Stimulated activated effector memory CD8-positive, alpha-beta T cell treated with anti-CD3 and anti-CD28 coated beads, Interleukin-12 subunit alpha, Interleukin-12 subunit beta, amount 100 ng/mL, for 72 hours (primary cell): ENCODE results near the gene GABBR2.

Experiments
- ATAC-seq: fragments of 150-1000 bp; cut with Tn5 transposase; 2 replicates; pipeline ENCODE4 v1.10.0; 2021
- DNase-seq, 2 donors: peaks; one replicate each; pipeline ENCODE4 v3.0.0; 2021 to 2022; ENCODE audit warnings: low spot score in 2 of 2
- H3K27ac Mint-ChIP-seq: one replicate; pipeline ENCODE4 v1.8.0; 2022; ENCODE audit warnings: mild to moderate bottlenecking, mixed read lengths
- H3K36me3 Mint-ChIP-seq: one replicate; pipeline ENCODE4 v1.8.0; 2022; ENCODE audit warnings: mild to moderate bottlenecking, mixed read lengths
- H3K4me1 Mint-ChIP-seq: one replicate; pipeline ENCODE4 v1.8.0; 2022; ENCODE audit warnings: mixed read lengths
- H3K4me3 Mint-ChIP-seq: one replicate; pipeline ENCODE4 v1.8.0; 2022; ENCODE audit warnings: mild to moderate bottlenecking, mixed read lengths
- H3K9me3 Mint-ChIP-seq: one replicate; pipeline ENCODE4 v1.8.0; 2022; ENCODE audit warnings: mixed read lengths

GABBR2 gene

GRCh38 chr9:98569491-98569890 lies 139.2 kb downstream of the GABBR2 start:
- no peaks in the 10 kb centered on the region for H3K4me1 Mint-ChIP-seq
- H3K36me3 Mint-ChIP-seq: no peaks in the 10 kb centered on the region
- no peak overlapping the region for H3K27ac Mint-ChIP-seq
- no peak overlapping the region for H3K4me3 Mint-ChIP-seq
- no peak for ATAC-seq
- no peak for DNase-seq
- no peaks in the 10 kb centered on the region for H3K9me3 Mint-ChIP-seq

- Mint-ChIP-seq H3K36me3 (no peaks in the 10 kb centered on the region), H3K9me3 (no peaks in the 10 kb centered on the region), H3K4me3 (no peak overlapping the region), H3K27ac (no peak overlapping the region), H3K4me1 (no peaks in the 10 kb centered on the region)
- DNase-seq (no peak), ATAC-seq (no peak)
These were observed 139.7 kb downstream of the GABBR2 start for GRCh38 chr9:98568909-98569469.

DNA sequence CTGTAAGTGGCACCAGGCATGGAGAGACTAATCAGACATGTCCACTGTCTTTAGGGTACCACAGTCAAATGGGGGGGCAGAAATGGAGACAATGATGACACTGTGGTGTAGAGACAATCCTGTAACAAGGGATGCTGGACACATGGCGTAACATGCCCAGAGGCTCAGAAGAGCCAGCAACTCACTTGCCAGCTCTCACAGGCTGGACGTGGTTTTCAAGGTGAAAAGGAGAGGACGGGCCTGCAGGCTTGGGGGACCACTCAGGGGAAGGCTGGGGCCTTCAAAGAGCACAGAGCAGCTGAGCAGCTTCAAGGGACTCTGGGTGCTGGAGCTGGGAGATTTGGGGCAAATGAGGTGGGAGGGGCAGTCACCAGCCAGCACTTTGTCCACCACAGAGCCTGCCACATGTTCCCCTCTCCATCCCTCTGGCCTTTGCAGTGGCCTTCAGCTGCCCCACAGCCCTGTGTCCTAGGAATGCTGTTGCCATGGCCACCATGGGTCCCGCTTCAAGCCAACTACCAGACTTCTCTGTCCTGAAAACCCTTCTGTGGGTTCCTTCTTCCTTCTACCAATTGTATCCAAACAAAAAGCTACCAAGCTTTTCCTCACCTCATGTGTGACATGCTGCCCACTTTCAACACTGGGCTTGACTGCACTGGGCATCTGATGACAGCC lies 140.4 kb downstream of the GABBR2 start:
- no peaks in the 10 kb centered on the region for H3K4me1 Mint-ChIP-seq
- H3K27ac Mint-ChIP-seq: no peak overlapping the region
- H3K9me3 Mint-ChIP-seq: no peaks in the 10 kb centered on the region
- no peak overlapping the region for H3K4me3 Mint-ChIP-seq
- no peak for ATAC-seq
- no peaks in the 10 kb centered on the region for H3K36me3 Mint-ChIP-seq
- no peak for DNase-seq

- DNase-seq (no peak), ATAC-seq (no peak)
- Mint-ChIP-seq H3K4me1 (no peaks in the 10 kb centered on the region), H3K36me3 (no peaks in the 10 kb centered on the region), H3K27ac (no peak overlapping the region), H3K9me3 (no peaks in the 10 kb centered on the region), H3K4me3 (no peak overlapping the region)
These were observed 141.0 kb downstream of the GABBR2 start for GRCh38 chr9:98567540-98568233.

DNA sequence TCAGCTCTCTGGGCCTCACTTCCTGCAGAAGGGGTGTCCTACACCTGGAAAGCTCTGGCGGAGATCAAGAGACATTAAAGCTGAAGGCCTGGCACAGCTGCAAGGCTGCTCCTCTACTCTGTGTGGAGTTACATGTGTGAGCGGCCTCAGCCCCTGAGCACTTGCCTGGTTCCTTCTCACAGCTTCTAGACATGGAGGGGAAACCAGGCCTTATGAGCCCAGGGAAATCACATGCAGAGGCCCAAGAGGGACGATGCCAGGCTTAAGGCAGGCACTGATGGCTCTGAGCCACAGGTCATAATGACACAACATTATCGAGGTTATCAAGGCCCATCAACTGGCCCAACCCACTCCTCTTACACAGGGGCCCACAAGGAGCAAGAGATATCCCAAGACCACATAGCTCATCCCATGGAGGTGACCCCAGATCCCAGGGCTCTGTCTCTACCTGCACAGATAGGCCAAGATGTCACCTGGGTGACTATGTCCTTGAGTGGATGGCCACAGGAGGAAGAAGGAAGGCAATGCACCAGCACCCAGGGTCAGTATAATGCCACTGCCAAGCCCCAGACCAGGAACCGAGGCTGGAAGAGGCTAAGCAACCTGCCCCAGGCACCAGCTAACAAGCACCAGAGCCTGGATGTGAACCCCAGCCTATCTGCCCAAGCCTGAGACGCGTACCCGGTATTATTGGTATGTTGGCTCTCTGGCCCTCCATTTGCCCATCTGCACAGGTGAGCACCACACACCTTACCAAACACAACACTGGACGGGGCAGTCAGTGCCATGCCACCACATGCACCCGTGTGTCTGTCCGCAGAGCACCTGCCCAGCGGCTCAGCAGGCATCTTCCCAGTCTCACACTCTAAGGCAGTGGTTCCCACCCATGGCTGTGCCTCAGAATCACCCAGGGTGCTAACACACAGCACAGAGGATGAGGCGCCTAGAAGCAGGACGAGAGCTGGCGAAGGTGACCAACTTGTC lies 143.3 kb downstream of the GABBR2 start:
- Mint-ChIP-seq H3K36me3 (no peaks in the 10 kb centered on the region), H3K4me3 (no peak overlapping the region), H3K9me3 (no peaks in the 10 kb centered on the region), H3K4me1 (no peaks in the 10 kb centered on the region), H3K27ac (no peak overlapping the region)
- DNase-seq: peak in 1 of 2 donors; percentile 44
- peak; percentile 15 for ATAC-seq

- Mint-ChIP-seq H3K27ac (no peak overlapping the region), H3K4me3 (no peak overlapping the region), H3K9me3 (no peaks in the 10 kb centered on the region), H3K36me3 (no peaks in the 10 kb centered on the region), H3K4me1 (no peaks in the 10 kb centered on the region)
- DNase-seq: no peak
- ATAC-seq: no peak
These were observed 144.0 kb downstream of the GABBR2 start for GRCh38 chr9:98564714-98565113.

GRCh38 chr9:98563988-98564387 lies 144.7 kb downstream of the GABBR2 start:
- no peaks in the 10 kb centered on the region for H3K36me3 Mint-ChIP-seq
- ATAC-seq (no peak), DNase-seq (no peak)
- no peaks in the 10 kb centered on the region for H3K9me3 Mint-ChIP-seq
- no peak overlapping the region for H3K27ac Mint-ChIP-seq
- H3K4me1 Mint-ChIP-seq: no peaks in the 10 kb centered on the region
- H3K4me3 Mint-ChIP-seq: no peak overlapping the region

DNA sequence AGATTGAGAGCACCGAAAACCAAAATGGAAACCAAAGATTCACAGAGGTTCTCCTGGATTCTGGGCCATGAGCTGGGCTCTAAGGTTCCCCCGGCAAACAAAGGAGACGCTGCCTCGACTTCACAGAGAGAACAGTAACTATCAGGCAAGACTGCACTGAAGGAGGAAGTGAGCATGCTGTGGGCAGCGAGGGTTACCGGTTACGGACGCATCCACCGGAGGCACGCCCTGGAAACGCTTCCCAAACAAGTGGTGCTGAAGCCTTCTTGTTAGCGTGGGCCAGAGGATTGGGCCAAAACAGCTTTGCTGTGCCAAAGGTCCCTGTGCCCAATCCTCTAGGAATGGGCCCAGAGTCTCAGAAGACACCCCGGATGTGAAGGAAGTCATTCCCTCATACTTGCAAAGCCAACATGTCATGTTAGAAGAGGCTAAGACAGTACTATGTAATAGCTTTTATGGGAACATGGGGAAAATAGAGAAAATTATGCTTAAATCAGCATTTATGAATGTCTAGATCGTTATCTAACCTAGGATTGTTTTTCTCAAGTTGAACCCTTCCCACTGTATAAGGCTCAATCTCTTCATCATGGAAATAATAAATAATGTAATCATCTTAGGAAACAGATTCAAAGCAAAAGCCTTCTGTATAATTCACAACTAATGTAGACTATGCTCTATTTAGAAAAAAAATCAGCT lies 145.4 kb downstream of the GABBR2 start:
- no peaks in the 10 kb centered on the region for H3K4me1 Mint-ChIP-seq
- no peaks in the 10 kb centered on the region for H3K36me3 Mint-ChIP-seq
- no peak for DNase-seq
- ATAC-seq: no peak
- H3K27ac Mint-ChIP-seq: no peak overlapping the region
- H3K4me3 Mint-ChIP-seq: no peak overlapping the region
- H3K9me3 Mint-ChIP-seq: no peaks in the 10 kb centered on the region

DNA sequence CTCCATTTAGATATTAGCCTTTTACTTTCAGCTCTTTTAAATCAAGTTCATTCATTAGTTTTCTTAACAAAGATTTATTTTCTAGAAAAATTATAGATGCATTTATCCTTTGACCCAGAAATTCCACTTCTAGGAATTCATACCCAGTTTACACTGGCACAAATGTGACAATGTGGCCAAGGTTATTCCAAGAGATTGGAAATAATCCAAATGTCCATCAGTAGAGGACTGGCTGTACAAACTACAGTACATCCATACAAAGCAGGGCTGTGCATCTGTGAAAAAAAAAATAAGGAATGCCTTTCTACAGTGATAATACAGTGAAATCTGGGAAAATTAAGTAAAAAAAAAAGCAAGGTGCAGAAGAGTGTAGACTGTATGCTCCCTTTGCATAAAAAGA lies 149.2 kb downstream of the GABBR2 start:
- ATAC-seq (no peak), DNase-seq (no peak)
- H3K36me3 Mint-ChIP-seq: no peaks in the 10 kb centered on the region
- no peak overlapping the region for H3K4me3 Mint-ChIP-seq
- no peaks in the 10 kb centered on the region for H3K9me3 Mint-ChIP-seq
- no peaks in the 10 kb centered on the region for H3K4me1 Mint-ChIP-seq
- H3K27ac Mint-ChIP-seq: no peak overlapping the region

GRCh38 chr9:98558575-98558974 lies 150.2 kb downstream of the GABBR2 start:
- Mint-ChIP-seq H3K4me1 (no peaks in the 10 kb centered on the region), H3K27ac (no peak overlapping the region), H3K4me3 (no peak overlapping the region), H3K36me3 (no peaks in the 10 kb centered on the region), H3K9me3 (no peaks in the 10 kb centered on the region)
- ATAC-seq (no peak), DNase-seq (no peak)

DNA sequence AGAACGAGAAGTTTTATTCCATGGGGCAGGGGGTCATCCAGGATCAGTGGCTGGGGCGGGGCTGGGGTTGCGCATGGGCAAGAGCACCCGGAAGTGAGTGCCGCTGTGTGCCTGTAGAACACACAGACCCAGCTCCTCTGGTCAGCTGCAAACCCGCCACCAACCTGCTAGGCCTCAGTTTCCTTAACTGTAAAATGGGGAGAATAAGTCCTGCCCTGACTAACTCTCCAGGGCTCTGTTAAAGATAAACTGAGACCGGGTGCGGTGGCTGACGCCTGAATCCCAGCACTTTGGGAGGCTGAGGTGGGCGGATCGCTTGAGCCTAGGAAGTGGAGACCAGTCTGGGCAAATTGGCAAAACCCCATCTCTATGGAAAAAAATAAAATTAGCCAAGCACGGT lies 152.2 kb downstream of the GABBR2 start:
- DNase-seq: no peak
- Mint-ChIP-seq H3K36me3 (no peaks in the 10 kb centered on the region), H3K27ac (no peak overlapping the region), H3K9me3 (no peaks in the 10 kb centered on the region), H3K4me1 (no peaks in the 10 kb centered on the region), H3K4me3 (no peak overlapping the region)
- no peak for ATAC-seq

DNA sequence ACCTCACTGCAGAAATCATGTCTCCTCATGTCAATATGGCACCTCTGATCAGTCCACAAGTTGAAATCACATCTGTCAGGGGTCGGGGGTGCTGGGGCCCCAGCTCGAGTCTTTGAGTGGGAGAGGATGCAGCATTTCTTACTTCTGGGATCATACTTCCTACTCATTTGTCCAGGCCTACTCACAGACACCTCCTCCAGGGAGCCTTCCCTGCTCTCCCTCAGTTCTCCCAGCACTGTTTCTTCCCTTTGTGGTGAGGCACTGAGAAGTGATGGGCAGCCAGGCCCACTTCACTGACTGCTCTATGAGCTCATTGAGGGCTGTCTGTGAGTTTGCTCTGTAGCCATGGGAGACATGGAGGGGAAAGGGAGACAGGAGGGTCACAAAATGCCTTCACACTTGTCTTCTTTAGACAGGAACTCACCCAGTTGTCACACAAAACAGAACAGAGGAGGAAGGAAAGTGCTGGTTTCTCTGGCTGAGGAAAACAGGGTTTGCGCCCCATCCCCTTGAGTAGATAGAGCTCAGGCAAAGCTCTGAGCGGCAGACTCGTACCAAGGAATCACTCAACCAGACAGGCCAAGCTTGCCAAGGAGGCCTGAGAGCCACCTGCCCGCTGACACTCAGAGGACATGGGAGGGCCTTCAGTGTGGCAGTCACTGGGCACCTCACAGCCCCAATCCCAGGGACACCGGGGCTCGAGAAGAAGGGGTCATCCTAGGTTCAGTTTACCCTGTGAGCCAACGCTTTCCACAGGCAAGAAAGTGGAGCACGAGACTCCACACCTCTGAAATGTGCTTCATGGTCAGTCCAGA lies 152.9 kb downstream of the GABBR2 start:
- Mint-ChIP-seq H3K4me3 (no peak overlapping the region), H3K36me3 (no peaks in the 10 kb centered on the region), H3K9me3 (no peaks in the 10 kb centered on the region), H3K27ac (no peak overlapping the region), H3K4me1 (no peaks in the 10 kb centered on the region)
- ATAC-seq (no peak), DNase-seq (no peak)

GRCh38 chr9:98554752-98555151 lies 154.0 kb downstream of the GABBR2 start:
- no peak for ATAC-seq
- Mint-ChIP-seq H3K4me3 (no peak overlapping the region), H3K9me3 (no peaks in the 10 kb centered on the region)

GRCh38 chr9:98552331-98552730 lies 156.4 kb downstream of the GABBR2 start:
- Mint-ChIP-seq H3K36me3 (no peaks in the 10 kb centered on the region), H3K9me3 (no peaks in the 10 kb centered on the region), H3K4me1 (no peaks in the 10 kb centered on the region), H3K27ac (no peak overlapping the region), H3K4me3 (no peak overlapping the region)
- ATAC-seq (no peak), DNase-seq (no peak)

More at GRCh38 chr9:98554752-98555151, 154.0 kb downstream of the GABBR2 start:
- Mint-ChIP-seq H3K4me1 (no peaks in the 10 kb centered on the region), H3K36me3 (no peaks in the 10 kb centered on the region), H3K27ac (no peak overlapping the region)
- DNase-seq: no peak
